ENCODE data around the gene GRAMD2A.
A peak's percentile ranks its signal among the peaks of the same experiment; 100 is the strongest.

Gene GRAMD2A

DNA sequence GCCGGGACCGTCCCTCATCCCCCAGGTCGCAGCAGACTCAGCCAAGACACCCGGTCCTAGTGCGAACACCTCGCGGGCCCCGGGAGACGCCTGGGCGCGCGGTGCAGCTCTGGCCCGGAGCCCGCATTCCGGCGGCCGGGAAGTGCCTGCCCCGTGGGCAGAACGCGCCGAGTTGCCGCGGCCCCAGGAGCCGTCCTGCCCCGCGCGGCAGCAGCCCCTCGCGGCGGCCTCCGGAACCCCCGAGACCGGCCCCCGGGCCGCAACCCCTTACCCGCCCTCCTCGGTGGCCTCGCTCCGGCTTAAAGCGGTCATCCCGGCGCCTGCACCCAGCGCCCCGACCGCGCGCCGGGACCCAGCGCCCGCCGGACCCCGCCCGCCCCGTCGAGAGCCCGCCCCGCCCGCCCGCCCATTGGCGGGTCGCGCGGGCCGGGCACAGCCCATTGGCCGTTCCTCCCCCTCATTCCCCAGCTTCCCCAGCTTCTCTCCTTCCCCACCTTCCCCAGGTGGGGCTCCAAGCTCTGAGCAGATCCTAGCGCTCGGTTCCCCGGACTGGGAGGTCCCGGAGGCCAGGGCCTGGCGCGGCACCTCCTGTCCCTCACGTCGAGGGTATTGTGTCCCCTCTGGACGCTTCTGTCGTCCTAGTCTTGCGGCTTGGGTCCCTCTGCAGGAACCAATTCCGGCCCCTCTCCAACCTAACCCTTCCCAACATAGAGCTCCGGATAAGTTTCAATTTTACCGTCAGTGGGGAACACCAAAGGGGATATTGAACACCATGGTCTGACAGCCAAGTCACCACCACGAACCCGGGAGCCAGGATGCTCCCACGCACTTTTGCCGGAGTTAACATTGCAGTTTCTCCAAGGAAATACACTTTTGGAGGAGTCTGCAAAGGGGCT lies at the start of gene GRAMD2A:
TSS of gene GRAMD2A (minus strand) at position 328 of the 896 bp plus-strand sequence.
- no peak for DNase-seq

DNA sequence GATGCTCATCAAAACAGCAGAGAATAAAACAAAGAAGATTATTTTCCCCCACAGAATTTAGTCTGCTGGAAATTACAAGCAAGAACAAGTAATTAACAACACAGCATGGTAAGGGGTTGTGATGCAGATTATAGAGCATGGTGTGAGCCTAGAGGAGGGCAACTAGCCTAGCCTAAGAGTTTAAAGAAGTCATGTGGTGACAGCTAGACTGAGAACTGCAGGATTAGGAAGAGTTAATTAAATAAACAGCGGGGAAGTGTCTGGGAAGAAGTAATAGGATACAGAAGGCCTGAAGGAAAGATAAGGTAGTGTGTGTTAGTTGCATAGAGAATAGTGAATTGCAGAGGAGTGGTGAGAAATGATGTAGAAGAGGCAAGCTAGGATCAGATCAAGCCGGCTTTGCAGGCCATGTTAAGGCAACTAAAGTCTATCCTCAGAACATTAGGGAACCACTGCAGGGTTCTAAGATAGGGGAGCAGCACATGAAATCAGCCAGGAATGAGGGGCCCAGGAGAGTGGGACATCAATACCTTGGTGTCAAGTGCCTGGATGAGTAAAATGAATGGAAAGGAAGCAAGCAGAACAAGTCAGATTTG lies 45.3 kb upstream of the GRAMD2A start:
- no peak for DNase-seq

DNA sequence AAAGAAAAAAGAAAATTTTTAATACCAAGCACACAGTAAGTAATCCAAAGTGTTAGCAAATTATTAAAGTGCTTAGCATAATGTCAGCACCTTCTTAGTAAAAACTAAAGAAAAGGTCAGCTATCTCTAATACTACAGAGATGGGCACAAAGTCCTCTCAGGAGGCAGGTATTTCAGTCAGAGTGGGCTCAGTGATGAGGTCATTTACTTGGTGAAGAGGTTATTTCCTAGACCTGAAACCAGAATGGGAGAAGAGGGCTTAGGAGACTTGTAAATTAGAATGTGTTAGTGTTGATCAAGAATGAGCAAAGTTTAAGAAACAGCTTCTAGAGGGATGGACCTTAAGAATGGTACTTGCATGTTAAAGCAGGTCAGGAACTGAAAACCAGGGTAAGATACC lies 42.1 kb upstream of the GRAMD2A start:
- DNase-seq: no peak

DNA sequence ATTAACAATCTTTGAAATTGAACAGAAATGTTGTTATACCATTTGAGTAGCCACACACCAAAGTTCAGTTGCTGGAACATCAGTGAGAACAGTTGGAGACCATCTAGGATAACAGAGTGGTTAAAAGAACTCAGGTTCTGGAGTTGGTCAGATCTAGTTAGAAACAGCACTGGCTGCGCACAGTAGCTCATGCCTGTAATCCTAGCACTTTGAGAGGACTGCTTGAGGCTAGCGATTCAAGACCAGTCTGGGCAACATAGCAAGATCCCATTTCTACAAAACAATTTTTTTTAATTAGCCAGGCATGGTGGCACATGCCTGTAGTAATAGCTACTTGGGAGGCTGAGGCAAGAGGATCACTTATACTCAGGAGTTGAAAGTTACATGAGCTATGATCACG lies 41.0 kb upstream of the GRAMD2A start:
- no peak for DNase-seq

DNA sequence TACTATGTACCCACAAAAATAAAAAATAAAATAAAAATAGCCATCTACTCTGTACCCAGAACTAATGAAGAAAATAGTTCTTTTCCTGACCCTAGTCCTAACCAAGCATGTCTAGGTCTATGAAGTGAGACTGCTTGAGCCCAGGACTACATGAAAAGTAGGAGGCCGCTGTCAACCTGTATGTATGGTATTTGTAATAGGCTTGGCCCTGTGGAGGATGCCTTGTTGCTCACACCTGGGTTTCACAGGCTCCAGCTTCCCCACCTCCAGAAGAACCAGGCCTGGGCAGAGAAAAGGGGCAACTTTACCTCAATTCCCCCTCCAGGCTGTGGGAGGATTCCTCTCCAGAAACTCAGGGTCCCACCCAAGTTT lies 40.3 kb upstream of the GRAMD2A start:
- DNase-seq: no peak

DNA sequence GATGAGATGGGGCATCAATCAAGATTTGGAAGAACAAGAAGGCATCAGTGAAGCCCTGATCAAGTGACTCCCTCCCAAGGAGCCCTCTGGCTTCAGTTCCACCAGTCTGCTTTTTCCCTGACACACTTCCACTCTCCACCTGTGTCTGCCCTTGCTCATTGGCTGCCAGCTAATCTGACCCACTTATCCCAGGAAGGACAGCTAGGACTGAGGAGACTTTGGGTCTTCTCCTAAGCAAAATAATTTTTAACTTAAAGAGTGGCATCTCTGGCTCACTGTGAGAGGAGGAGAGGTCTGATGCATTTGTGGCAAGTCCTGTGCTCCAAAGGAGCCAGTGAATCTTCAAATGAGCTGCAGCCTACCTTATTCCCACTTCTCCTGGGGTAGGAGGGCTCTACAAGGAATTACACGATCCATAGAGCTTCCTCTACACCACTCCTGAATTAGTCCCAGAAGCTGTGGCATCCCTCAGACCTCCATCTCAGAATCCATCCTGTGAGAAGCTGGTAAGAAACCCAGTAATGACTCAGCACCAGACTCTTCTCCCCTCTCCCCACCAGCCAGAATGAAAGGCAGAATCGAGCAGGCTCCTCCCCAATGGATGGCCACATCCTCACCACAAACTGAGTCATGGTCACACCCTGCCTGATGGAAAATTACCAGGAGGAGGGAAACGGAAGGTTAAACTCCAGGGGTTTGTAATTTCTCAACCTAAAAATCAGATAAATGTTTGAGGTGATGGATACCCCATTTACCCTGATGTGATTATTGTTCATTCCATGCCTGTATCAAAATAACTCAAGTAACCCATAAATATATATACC lies 39.7 kb upstream of the GRAMD2A start:
- no peak for DNase-seq

DNA sequence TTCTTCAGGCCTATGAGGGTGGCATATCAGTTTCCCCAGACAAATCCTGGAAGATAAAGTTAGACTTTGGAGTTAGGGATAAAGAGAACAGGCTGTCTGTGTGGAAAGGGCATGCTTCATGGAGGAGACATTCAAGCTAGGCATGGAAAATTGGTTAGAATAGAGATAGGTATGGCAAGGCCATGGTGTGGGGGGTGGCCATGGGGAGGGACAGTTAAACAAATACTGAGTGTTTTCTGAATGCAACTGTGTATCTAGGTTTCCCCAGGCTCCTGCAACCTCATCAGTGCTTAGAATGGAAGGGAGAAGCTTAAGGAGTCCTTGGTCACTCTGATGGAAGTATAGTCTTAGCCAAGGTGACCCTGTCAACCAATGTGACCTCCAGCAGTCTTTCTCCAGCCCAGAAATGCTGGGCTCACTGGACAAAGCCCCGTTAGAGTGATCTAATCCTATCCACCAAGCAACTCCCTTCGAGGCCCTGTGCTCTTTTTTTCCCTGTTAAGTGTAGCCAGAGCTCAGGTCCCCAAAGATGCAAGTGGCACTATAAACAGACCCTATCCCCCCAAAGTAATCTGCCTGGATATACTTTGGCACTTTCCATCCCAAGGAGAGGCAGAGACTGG lies 38.9 kb upstream of the GRAMD2A start:
- no peak for DNase-seq

DNA sequence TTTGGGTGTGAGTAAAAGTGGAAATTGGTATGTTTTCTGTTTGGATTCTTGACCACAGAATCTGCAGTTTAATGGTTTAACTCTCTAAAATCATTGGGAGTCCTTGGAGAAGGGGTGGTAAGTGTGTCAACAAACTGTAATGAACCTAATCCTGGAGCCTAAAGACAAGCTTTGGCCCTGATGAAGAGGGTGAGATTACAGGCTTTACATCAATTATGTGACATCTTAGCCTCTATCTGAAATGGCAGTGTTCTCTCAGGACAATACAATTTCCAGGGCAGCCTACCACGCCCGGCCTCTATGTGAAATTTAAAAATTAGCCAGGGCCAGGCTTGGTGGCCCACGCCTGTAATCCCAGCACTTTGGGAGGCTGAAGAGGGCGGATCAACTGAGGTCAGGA lies 37.7 kb upstream of the GRAMD2A start:
- no peak for DNase-seq

DNA sequence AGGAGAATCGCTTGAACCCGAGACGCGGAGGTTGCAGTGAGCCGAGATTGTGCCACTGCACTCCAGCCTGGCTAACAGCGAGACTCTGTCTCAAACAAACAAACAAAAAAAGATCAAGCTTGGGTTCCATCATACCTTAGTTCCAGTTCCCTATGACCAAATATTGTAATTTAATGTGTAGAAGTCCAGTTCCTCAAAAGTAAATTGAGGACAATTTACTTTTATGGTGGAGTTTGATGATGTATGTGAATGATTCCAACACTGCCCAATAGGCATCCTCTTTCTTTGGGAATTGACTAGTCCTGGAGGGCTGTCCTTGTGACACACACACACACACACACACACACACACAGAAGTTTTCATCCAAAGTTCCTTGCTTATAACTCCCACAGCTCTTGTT lies 36.2 kb upstream of the GRAMD2A start:
- DNase-seq: no peak

DNA sequence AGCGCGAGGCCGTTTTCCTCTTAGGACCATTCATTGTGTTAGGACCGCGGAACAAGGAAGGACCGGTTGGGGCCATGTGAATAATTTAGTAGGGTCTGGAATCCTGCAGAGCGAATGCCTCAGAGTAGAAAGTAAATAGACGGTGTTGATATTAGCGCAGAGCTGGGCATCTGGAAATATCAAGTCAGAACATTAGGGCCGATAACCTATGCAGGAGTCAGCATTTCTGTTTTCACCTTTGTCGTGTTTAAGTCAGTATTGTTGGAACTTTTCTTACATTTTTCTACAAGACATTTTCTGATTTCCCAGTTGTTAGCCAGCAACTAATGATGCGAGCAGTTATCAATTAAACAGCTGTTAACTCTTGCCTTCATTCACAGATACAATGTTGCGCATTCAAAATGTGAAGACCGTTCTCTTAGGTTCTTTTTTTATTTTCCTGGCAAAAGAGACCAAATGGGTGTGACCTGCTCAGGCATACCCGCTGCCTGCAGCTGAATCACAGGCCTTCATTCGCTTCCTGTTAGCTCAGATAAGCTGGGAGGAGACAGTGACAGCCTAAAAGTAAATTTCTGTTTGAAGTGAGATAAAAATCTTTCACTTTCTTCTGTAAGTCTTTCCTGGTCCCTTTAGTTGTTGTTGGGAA lies 34.4 kb upstream of the GRAMD2A start:
- DNase-seq: peak in 2 of 4 experiments; percentile 16 to 33

DNA sequence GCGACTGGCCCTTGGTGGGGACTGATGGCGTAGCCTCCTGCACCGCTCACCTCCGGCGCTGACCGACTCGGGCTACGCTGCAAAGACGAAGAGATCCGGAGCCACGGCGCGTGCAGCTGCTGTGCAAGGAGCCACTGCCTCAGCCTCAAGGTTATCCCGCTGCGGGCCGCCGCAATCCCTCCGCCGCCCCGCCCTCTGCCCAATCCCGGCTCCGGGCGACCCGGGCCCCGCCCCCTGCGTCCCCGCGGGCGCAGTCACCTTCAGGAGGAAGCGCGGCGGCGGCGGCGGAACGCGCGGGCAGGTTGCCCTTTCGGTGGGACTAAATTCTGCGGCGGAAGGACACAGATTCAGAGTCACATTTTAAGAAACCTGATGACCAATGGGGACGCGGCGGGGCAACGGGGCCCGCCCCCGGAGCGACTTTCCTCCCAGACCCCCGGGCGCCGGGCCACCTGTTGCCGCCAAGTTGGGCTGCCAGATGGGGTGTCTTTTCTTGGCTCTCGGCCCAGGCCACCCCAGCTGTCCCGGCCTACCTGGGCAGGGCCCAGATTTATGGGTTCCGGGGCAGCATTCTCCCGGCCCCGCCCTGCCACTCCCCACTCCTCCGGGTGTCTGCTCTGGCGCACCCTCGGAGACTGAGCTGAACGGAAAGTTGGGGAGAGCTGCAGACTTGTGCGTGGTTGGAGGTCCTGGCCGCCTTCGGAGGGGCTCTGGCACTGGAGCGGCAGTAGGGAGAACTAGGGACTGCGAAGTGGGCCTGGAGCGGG lies 33.7 kb upstream of the GRAMD2A start, which contains the start of gene PKM:
TSS of gene PKM (minus strand) at position 125 of the 767 bp plus-strand sequence. CDS start 12,093 bp downstream, outside the sequence.
- peak; percentile 75 to 89 (median 85) for DNase-seq

DNA sequence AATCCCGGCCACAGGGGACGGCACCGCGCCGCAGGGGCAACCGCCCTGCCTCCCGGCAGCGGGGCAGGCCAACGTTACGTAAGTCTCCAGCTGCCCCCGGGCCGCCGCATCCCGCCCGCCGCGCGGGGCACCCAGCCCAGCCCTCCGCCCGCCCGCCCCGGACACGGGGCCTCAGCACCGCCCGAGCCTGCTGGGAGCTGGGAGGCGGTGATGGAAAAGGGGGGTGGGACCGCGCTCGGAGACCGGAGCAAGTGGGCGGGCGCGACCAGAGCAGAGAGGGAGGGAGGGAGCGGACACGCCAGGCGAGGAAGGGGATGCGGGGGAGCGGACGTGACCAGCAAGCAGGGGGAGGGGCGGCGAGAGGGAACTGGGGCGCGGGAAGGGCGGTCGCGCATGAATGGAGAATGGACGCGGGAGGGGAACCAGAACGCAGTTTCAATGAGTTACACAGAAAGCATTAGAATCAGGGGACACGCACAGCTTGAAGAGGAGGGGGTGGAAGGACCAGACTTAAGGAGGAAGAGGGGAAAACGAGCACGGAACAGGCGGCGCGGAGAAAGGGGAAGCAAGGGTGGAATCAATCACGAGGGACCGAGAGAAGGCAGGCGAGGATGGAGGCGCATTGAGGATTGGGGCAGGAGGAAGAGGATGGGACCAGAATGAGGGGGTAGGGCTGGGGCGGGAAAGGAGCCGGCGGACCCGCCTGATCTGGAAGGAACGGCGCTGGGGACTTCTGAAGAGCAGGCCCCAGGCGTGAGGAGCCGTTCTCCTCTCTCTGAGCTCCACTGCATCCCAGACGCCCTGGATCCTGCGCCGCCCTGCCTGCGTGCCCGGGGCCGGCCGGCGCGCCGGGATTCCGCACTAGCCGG lies 32.8 kb upstream of the GRAMD2A start:
- peak; percentile 28 to 45 (median 34) for DNase-seq

DNA sequence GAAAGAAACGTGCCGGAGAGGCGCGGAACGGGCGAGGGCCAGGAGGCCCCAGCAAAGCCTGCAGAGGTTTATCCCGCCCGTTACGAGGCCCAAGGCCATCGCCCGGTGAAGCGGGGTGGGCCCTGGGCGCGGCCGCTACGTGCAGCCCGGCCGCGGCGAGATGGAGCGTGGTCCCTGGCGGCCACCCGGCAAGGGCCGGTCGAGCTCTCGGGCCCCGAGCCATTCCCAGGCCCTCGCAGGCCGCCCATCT lies 32.3 kb upstream of the GRAMD2A start:
- no peak for DNase-seq

DNA sequence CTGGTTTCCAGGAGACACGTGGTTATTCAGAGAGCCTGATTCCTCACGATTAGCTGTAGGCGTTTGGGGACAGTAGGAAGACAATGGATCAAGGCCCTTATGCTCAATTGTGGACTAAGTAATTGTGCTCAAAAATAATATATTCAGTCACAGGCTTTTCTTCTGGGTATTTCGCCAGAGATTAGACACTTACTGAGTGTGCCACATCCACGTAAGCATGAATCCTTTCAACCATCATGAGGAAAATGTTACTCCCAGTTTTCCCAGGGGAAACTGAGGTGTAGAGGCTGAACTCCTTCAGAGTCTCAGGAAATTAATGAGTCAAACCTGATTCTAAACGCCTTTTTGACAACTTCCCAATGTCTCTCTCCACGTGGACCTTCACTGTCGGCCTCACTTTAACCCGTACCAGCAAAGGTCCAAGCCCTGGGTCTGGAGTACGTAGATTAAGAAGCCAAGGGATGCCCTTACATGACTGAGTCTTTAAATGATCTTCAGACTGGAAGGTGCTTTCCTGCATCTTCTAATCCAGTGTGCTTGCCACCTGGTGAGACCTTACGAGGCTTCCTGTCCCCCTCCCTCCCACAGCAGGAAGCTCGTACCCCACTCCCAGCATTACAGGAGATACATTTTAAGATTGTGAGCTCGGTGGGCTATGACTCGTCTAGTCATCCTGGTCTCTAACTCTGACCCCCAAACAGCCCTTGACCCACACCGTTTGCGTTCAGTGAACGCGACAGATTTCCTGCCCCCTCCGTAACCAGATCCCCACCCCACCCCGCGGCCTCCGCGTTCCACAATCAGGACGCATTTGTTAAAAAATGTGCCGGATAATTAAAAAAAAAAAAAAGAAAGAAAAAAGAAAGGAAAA lies 31.7 kb upstream of the GRAMD2A start:
- no peak for DNase-seq

DNA sequence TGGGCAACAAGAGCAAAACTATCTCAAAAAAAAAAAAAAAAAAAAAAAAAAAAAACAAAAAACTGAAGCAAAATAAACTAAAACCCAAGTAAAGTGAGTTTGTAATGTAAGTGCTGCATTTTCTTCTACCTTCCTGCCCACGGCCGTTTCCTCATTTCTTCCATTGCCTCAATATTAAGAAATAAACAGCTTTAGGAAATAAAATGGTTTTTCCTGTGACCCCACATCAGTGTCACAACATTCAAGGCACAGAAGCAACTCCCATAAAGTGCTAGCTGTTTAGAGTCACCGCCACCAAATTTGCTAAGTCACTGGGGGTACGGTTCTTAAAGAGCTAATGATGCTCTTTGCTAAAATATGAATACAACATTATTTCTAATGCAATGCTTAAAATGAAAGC lies 30.1 kb upstream of the GRAMD2A start:
- DNase-seq: no peak

DNA sequence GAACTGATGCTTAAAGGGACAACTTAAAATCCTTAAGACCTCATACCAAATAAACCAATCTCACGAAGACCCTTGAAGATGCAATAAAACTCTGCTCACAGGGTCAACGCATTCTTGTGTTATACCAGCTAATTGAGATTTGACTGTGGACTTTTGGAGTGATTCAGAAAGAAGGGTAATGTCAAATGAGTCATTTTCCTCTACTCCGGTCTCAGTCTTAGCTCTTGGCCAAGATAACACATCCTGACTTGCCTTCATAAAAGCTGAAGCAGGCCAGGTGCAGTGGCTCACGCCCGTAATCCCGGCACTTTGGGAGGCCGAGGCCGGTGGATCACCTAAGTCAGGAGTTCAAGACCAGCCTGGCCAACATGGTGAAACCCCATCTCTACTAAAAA lies 29.6 kb upstream of the GRAMD2A start:
- no peak for DNase-seq

DNA sequence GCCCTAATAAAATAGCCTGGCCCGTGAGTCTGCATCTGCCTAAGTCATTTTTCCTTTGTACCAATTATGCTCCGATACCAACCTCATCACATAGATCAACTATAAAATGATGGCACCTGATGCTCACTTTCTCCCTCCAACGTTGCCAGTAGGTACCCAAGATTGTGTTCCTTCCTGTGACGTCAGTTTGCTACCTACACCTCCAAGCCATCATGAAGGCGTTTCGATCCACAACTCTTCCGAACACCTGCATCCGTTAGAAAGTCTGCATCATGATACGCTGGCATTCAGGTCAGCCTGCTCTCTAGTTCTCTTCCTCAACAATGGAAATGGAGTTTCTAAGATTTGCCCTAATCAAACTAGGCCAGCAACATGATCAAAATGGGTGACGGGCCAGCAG lies 25.7 kb upstream of the GRAMD2A start:
- no peak for DNase-seq

DNA sequence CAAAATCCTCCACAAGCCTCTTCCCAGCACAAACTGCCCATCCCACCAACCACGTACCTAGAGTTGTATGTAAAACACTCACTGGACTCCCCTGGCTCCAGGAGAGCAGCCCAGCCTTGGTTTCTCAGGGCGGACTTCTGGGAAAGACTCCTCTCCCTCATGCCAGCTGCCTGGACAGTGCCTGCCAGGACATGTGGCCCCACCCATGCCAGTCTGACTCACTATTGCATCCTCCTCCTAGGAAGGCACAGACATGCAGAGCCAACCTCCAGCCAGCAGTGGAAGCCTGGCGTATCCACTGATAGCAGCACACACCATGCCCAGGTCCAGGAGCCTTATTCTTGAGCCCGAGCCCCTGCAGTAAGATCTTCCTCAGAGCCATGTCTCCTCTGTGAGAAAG lies 24.8 kb upstream of the GRAMD2A start:
- DNase-seq: no peak

DNA sequence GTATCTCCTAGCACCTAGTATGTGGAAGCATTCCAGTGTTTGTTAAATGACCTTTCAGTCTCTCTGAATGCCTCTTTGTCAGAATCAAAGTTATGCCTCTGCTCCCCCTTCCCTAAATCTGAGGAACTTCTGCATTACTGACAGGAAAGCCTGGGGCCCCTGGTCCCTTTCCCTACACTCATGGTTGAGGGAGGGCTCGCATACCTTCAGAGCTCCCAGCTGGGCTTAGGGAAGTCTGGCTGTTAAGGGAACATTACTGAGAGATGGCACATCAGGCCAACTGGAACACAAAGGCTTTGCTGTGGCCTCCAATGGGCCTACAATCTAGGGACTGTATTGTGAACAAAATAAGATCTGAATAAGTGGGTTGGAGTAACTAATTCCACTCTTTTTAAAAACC lies 23.1 kb upstream of the GRAMD2A start:
- DNase-seq: no peak

DNA sequence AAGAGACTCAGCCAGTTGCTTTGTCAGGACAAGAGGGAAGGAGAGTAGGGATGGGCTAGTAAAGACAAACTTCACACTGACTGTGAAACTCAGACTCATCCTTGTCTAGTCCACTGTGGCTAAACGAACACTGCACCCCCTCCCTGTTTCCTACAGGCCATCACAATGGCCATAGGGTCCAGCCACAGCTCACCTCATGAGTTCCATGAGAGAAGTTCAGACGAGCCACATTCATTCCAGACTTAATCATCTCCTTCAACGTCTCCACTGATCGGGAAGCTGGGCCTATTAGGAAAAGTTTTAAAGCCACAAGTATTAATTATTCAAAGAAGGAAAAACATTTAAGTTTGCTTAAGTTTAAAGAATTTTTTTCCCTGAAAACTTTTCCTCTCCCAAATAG lies 19.6 kb upstream of the GRAMD2A start:
- no peak for DNase-seq
